IMR-90 (cell line): ENCODE results near the gene ABHD1. TPM values are rescaled to one million over a fixed set of nuclear protein-coding genes. Genes with fewer than 3 reads are reported as not detected.

Source experiments
- ATAC-seq: fragments of 200-7000 bp; cut with Tn5 transposase; 2 replicates; pipeline ENCODE4 v1.9.1; 2020; ENCODE audit warnings: low read depth, mild to moderate bottlenecking, moderate library complexity
- BruUV-seq: library from RNA; stranded (reverse); fragments of 400-500 nt; replicated peaks from 2 replicates; lab custom pipeline; 2021; lab: Mats Ljungman, UMichigan
- CTCF ChIA-PET: fragments of 300-600 bp; formaldehyde crosslinking; extraction: SDS; loops from one replicate; lab custom pipeline; 2021; ENCODE audit warnings: antibody characterized with exemption; lab: Yijun Ruan, JAX
- POLR2A ChIA-PET: fragments of 300-600 bp; sonication (Branson Sonifier 250); formaldehyde crosslinking; loops from one replicate; lab custom pipeline; 2022; ENCODE audit warnings: antibody characterized with exemption; ENCODE audit not compliant: unreplicated experiment; lab: Charles Lee
- DNase-seq: peaks from one replicate; pipeline ENCODE4 v3.0.0; 2013
- H2AFZ ChIP-seq: replicated peaks from 2 replicates; pipeline ENCODE3; 2013; ENCODE audit warnings: low read length, mild to moderate bottlenecking; ENCODE audit not compliant: poor library complexity
- H2AK5ac ChIP-seq: 2 replicates; pipeline ENCODE4 v1.6.1; 2013; ENCODE audit warnings: low read depth, low read length, inconsistent platforms
- H2AK9ac ChIP-seq: replicated peaks from 2 replicates; pipeline ENCODE3; 2013; ENCODE audit warnings: mild to moderate bottlenecking, low read depth, low read length, moderate library complexity; ENCODE audit not compliant: poor library complexity
- H2BK120ac ChIP-seq: 2 replicates; pipeline ENCODE4 v1.6.1; 2013; ENCODE audit warnings: low read depth, low read length, inconsistent platforms
- H2BK15ac ChIP-seq: 3 replicates; pipeline ENCODE4 v1.6.1; 2013; ENCODE audit warnings: low read depth, low read length, inconsistent platforms
- H2BK20ac ChIP-seq: 2 replicates; pipeline ENCODE4 v1.6.1; 2013; ENCODE audit warnings: low read depth, mild to moderate bottlenecking, inconsistent platforms, low read length, moderate library complexity
- H2BK5ac ChIP-seq: 2 replicates; pipeline ENCODE4 v1.6.1; 2013; ENCODE audit warnings: mild to moderate bottlenecking, low read depth, low read length, inconsistent platforms; ENCODE audit not compliant: poor library complexity, severe bottlenecking
- H3K14ac ChIP-seq: replicated peaks from 2 replicates; pipeline ENCODE4 v1.6.1; 2013; ENCODE audit warnings: low read depth, low read length, inconsistent platforms
- H3K18ac ChIP-seq: 2 replicates; pipeline ENCODE4 v1.6.1; 2013; ENCODE audit warnings: low read depth, low read length, control low read depth
- H3K23ac ChIP-seq: 2 replicates; pipeline ENCODE4 v1.6.1; 2013; ENCODE audit warnings: low read depth, low read length, inconsistent platforms
- H3K27ac ChIP-seq: 2 replicates; pipeline ENCODE4 v1.5.1; 2013; ENCODE audit warnings: mild to moderate bottlenecking, control low read depth, low read length; ENCODE audit not compliant: insufficient read depth
- H3K27me3 ChIP-seq: 2 replicates; pipeline ENCODE4 v1.6.1; 2013; ENCODE audit warnings: low read length; ENCODE audit not compliant: control insufficient read depth, insufficient read depth
- H3K36me3 ChIP-seq: 2 replicates; pipeline ENCODE4 v1.6.1; 2013; ENCODE audit warnings: low read length, mixed read lengths; ENCODE audit not compliant: control insufficient read depth, insufficient read depth
- H3K4ac ChIP-seq: 2 replicates; pipeline ENCODE4 v1.6.1; 2013; ENCODE audit warnings: low read depth, low read length, inconsistent platforms
- H3K4me1 ChIP-seq: 2 replicates; pipeline ENCODE4 v1.6.1; 2013; ENCODE audit warnings: low read length, mixed read lengths; ENCODE audit not compliant: control insufficient read depth, insufficient read depth
- H3K4me2 ChIP-seq: 2 replicates; pipeline ENCODE4 v1.6.1; 2013; ENCODE audit warnings: low read depth, mild to moderate bottlenecking, control low read depth, low read length, moderate library complexity
- H3K4me3 ChIP-seq: 2 replicates; pipeline ENCODE4 v1.5.1; 2013; ENCODE audit warnings: low read depth, mild to moderate bottlenecking, control low read depth, low read length, moderate library complexity; ENCODE audit not compliant: insufficient read depth
- H3K56ac ChIP-seq: 2 replicates; pipeline ENCODE4 v1.6.1; 2013; ENCODE audit warnings: low read length, inconsistent platforms; ENCODE audit not compliant: insufficient read depth; ENCODE audit errors: extremely low read depth
- H3K79me1 ChIP-seq, 2 experiments: 2 replicates each; pipeline ENCODE4 v1.6.1; 2013; ENCODE audit warnings: low read length in 2 of 2, inconsistent platforms in 1 of 2, low read depth in 1 of 2
- H3K9ac ChIP-seq: 2 replicates; pipeline ENCODE4 v1.6.1; 2013; ENCODE audit warnings: low read depth, low read length, control low read depth
- H3K9me1 ChIP-seq: 2 replicates; pipeline ENCODE4 v1.6.1; 2013; ENCODE audit warnings: low read length, inconsistent platforms; ENCODE audit not compliant: insufficient read depth
- H3K9me3 ChIP-seq: 2 replicates; pipeline ENCODE4 v1.6.1; 2013; ENCODE audit warnings: low read length; ENCODE audit not compliant: control insufficient read depth, insufficient read depth
- H4K20me1 ChIP-seq: 2 replicates; pipeline ENCODE4 v1.6.1; 2013; ENCODE audit warnings: low read length, inconsistent platforms; ENCODE audit not compliant: insufficient read depth
- H4K5ac ChIP-seq: 2 replicates; pipeline ENCODE4 v1.6.1; 2013; ENCODE audit warnings: mild to moderate bottlenecking, low read depth, low read length, control low read depth
- H4K8ac ChIP-seq, 2 experiments: 2 replicates each; pipeline ENCODE4 v1.6.1; 2013; ENCODE audit warnings: low read depth in 2 of 2, low read length in 2 of 2, control low read depth in 1 of 2, inconsistent platforms in 1 of 2
- H4K91ac ChIP-seq: 2 replicates; pipeline ENCODE4 v1.6.1; 2013; ENCODE audit warnings: low read depth, low read length, inconsistent platforms; ENCODE audit not compliant: insufficient read depth
- BHLHE40 ChIP-seq: fragments of 150-350 bp; IDR thresholded peaks from 2 replicates; pipeline ENCODE4 v1.6.1; 2016; ENCODE audit warnings: mild to moderate bottlenecking, low read depth, low read length
- CEBPB ChIP-seq: IDR thresholded peaks from 2 replicates; pipeline ENCODE4 v1.6.1; 2012; ENCODE audit warnings: low read depth, low read length, improper control_type of control experiment
- CHD1 ChIP-seq: IDR thresholded peaks from 2 replicates; pipeline ENCODE4 v1.6.1; 2012; ENCODE audit warnings: low read depth, low read length, improper control_type of control experiment
- MAFK ChIP-seq: IDR thresholded peaks from 2 replicates; pipeline ENCODE4 v1.6.1; 2012; ENCODE audit warnings: low read depth, low read length, improper control_type of control experiment
- MAZ ChIP-seq: IDR thresholded peaks from 2 replicates; pipeline ENCODE4 v1.6.1; 2012; ENCODE audit warnings: low read depth, mild to moderate bottlenecking, low read length, improper control_type of control experiment, moderate library complexity, borderline replicate concordance
- MXI1 ChIP-seq: IDR thresholded peaks from 2 replicates; pipeline ENCODE4 v1.6.1; 2012; ENCODE audit warnings: low read depth, mild to moderate bottlenecking, low read length, moderate library complexity, borderline replicate concordance
- NFE2L2 ChIP-seq: fragments of 150-350 bp; IDR thresholded peaks from 2 replicates; pipeline ENCODE4 v1.6.1; 2016; ENCODE audit warnings: low read depth, mild to moderate bottlenecking, low read length
- POLR2A ChIP-seq: IDR thresholded peaks from 2 replicates; pipeline ENCODE4 v1.6.1; 2012; ENCODE audit warnings: mild to moderate bottlenecking, low read depth, low read length
- RAD21 ChIP-seq: IDR thresholded peaks from 2 replicates; pipeline ENCODE4 v1.6.1; 2012; ENCODE audit warnings: low read length, improper control_type of control experiment
- RCOR1 ChIP-seq: IDR thresholded peaks from 2 replicates; pipeline ENCODE4 v1.6.1; 2012; ENCODE audit warnings: mild to moderate bottlenecking, low read length, improper control_type of control experiment; ENCODE audit not compliant: insufficient replicate concordance
- SMC3 ChIP-seq: fragments of 150-350 bp; IDR thresholded peaks from 2 replicates; pipeline ENCODE4 v1.6.1; 2016; ENCODE audit warnings: low read depth, mild to moderate bottlenecking, antibody characterized with exemption, low read length, moderate library complexity
- WGBS, 2 experiments: methylation state at CpG; one replicate each; pipeline versions ENCODE4 v1.1.5 to v1.1.7; 2013; ENCODE audit warnings: missing lambda C conversion rate in 2 of 2; ENCODE audit not compliant: insufficient read length in 1 of 2; ENCODE audit errors: extremely low coverage in 2 of 2; 5-methylcytosine and 5-hydroxymethylcytosine counted together
- dilution Hi-C: fragments of 300-500 bp; cut with HindIII; formaldehyde crosslinking; loops from one replicate; pipeline ENCODE4 v1.14.3; 2018; ENCODE audit warnings: low sequenced_read_pairs; ENCODE audit not compliant: unreplicated experiment
- in situ Hi-C: fragments of 300-500 bp; cut with MboI; formaldehyde crosslinking; loops from 3 replicates; pipeline ENCODE4 v1.14.3; 2019; ENCODE audit warnings: low sequenced_read_pairs, inconsistent platforms, mixed read lengths
- intact Hi-C: fragments of 100-400 bp; cut with micrococcal nuclease; formaldehyde crosslinking; loops from 2 replicates; pipeline ENCODE4 v1.10.0; 2022
- polyA plus RNA-seq, 3 experiments: library from polyadenylated mRNA; depleted of rRNA; stranded (reverse); fragments of >200 nt; gene quantifications; 2 replicates each; pipeline ENCODE4 v1.2.3, GENCODE V29; 2012; ENCODE audit warnings: low replicate concordance in 1 of 3
- total RNA-seq: library from RNA; depleted of rRNA; stranded (reverse); fragments of >200 nt; gene quantifications from 2 replicates; pipeline ENCODE4 v1.2.3, GENCODE V29; 2012
- TF ChIP-seq, protein P1 (sequence below): conservative IDR thresholded peaks from 2 replicates; pipeline ENCODE4 v1.5.1; 2012; ENCODE audit warnings: mild to moderate bottlenecking, low read depth, low read length, improper control_type of control experiment
- TF ChIP-seq, protein P2 (sequence below): fragments of 150-350 bp; IDR thresholded peaks from 2 replicates; pipeline ENCODE4 v1.6.1; 2017; ENCODE audit warnings: mild to moderate bottlenecking, antibody characterized with exemption, low read length, low read depth
- TF ChIP-seq, protein P3 (sequence below): fragments of 150-350 bp; IDR thresholded peaks from 2 replicates; pipeline ENCODE4 v1.6.1; 2016; ENCODE audit warnings: low read depth, mild to moderate bottlenecking, low read length, moderate library complexity, borderline replicate concordance

The ABHD1 gene
- total and polyA plus RNA-seq, 2 of the 4 experiments (the other 2 are of a cell fraction) = 0.24 TPM; not detected in 1

DNA sequence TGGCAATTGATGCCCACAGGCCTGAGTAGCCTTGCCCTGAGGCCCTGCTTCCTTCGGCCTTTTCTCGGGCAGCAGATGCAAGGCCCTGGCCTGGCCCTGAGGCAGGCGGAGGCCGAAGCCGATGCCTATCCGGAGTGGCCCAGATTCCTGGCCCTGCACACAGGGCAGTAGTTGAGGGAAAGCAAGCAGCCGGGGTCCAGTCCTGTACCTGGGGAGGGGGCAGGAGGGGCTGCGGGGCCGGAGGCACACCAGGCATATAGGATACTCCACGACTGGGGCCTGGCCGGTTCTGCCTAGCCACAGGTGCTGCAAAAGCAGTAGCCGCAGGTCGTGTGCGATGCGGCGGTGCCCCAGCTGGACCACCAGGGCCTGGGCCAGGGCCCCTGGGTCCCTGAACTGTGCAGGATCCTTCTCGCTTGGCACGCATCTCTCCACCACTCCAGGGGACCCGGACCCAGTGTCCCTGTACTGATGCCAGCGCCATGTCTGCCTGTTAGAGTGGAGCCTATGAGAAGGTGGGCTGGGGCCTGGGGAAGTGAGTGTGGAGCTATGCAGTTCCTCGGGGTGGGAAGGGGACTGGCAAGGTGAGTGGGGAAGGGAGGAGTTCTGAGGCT is 13.8 kb downstream of the ABHD1 start:
- Histone ChIP-seq H3K9ac (no peak overlapping the region), H3K14ac (no peak overlapping the region), H3K4me3 (no peak overlapping the region), H3K4me1 (peaks cover 9% of the 10 kb centered on the region), H4K20me1 (peaks cover 12% of the 10 kb centered on the region), H2BK20ac (no peak overlapping the region), H2AFZ (no peak overlapping the region), H3K27ac (no peak overlapping the region), H3K4ac (no peak overlapping the region), H3K27me3 (peaks cover 19% of the 10 kb centered on the region), H4K8ac (no peak overlapping the region), H3K36me3 (peaks cover 6% of the 10 kb centered on the region; the same call in 1 of the 2 replicates), H2BK120ac (no peak overlapping the region), H2AK5ac (no peak overlapping the region), H3K18ac (no peak overlapping the region), H3K4me2 (no peak overlapping the region), H3K9me1 (peaks cover 14% of the 10 kb centered on the region), H3K56ac (no peak overlapping the region), H3K23ac (no peak overlapping the region), H2BK5ac (no peak overlapping the region), H3K79me1 (peaks cover 12 to 19% of the 10 kb centered on the region in 2 experiments), H4K5ac (no peak overlapping the region), H2AK9ac (no peak overlapping the region), H2BK15ac (no peak overlapping the region), H4K91ac (no peak overlapping the region), H3K9me3 (0 out of 2 replicates have a peak, but pooled peaks cover 3% of the 10 kb centered on the region)
- TF ChIP-seq NFE2L2 = no peak
- TF ChIP-seq, protein P1, sequence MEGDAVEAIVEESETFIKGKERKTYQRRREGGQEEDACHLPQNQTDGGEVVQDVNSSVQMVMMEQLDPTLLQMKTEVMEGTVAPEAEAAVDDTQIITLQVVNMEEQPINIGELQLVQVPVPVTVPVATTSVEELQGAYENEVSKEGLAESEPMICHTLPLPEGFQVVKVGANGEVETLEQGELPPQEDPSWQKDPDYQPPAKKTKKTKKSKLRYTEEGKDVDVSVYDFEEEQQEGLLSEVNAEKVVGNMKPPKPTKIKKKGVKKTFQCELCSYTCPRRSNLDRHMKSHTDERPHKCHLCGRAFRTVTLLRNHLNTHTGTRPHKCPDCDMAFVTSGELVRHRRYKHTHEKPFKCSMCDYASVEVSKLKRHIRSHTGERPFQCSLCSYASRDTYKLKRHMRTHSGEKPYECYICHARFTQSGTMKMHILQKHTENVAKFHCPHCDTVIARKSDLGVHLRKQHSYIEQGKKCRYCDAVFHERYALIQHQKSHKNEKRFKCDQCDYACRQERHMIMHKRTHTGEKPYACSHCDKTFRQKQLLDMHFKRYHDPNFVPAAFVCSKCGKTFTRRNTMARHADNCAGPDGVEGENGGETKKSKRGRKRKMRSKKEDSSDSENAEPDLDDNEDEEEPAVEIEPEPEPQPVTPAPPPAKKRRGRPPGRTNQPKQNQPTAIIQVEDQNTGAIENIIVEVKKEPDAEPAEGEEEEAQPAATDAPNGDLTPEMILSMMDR = no peak
- TF ChIP-seq SMC3 = no peak
- no peak for TF ChIP-seq CEBPB
- no peak for TF ChIP-seq BHLHE40
- no peak for TF ChIP-seq POLR2A
- no peak for TF ChIP-seq RAD21
- TF ChIP-seq MAFK = no peak
- TF ChIP-seq RCOR1 = no peak
- TF ChIP-seq MAZ = no peak
- TF ChIP-seq, protein P2, sequence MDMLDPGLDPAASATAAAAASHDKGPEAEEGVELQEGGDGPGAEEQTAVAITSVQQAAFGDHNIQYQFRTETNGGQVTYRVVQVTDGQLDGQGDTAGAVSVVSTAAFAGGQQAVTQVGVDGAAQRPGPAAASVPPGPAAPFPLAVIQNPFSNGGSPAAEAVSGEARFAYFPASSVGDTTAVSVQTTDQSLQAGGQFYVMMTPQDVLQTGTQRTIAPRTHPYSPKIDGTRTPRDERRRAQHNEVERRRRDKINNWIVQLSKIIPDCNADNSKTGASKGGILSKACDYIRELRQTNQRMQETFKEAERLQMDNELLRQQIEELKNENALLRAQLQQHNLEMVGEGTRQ = no peak
- TF ChIP-seq MXI1 = no peak
- TF ChIP-seq, protein P3, sequence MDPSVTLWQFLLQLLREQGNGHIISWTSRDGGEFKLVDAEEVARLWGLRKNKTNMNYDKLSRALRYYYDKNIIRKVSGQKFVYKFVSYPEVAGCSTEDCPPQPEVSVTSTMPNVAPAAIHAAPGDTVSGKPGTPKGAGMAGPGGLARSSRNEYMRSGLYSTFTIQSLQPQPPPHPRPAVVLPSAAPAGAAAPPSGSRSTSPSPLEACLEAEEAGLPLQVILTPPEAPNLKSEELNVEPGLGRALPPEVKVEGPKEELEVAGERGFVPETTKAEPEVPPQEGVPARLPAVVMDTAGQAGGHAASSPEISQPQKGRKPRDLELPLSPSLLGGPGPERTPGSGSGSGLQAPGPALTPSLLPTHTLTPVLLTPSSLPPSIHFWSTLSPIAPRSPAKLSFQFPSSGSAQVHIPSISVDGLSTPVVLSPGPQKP = no peak
- no peak for TF ChIP-seq CHD1
- dilution Hi-C loops = no loop called here
- WGBS, 2 experiments = 88% methylated on average over 8 of the region's 21 CpGs; no CpG with 5 or more reads in 1 of the 2 experiments
- DNase-seq = no peak
- BruUV-seq = no TSS peak
- in situ Hi-C loops = no loop called here
- POLR2A ChIA-PET = no interaction called here
- ATAC-seq = no peak
- intact Hi-C loops = no loop called here
- CTCF ChIA-PET = interaction anchor here (0.7 kb wide), 1 partner anchor 9 kb away, joined by 3 read pairs; no protein-coding TSS in a partner anchor
